Spleen (tissue), 7 donors: ENCODE measurements around the gene GCFC2.

Source experiments
- POLR2AphosphoS5 ChIP-seq, 3 donors: sonication (generic); formaldehyde crosslinking; IDR thresholded peaks; one replicate each; pipeline ENCODE4 v1.5.1; 2017; ENCODE audit warnings: antibody characterized with exemption in 3 of 3
- TF ChIP-seq, protein P1 (sequence below), 11 experiments: fragments of 200-600 bp in 7 of 11; fragments of 450-650 bp in 4 of 11; sonication (generic) in 4 of 11; IDR thresholded peaks in 8 of 11; conservative IDR thresholded peaks in 3 of 11; 1 replicate in 7 of 11; 2 replicates in 4 of 11; pipeline versions ENCODE4 v1.4.0 to v1.8.0; 2016 to 2021; ENCODE audit warnings: antibody characterized with exemption in 11 of 11, inconsistent platforms in 4 of 11, mild to moderate bottlenecking in 1 of 11
- donor health status: DM: no; HTN: no; CAD: no; lungs with moderate emphysema.
- donor health status: DM: no; HTN: no; CAD: no.
- donor health status: DM: no; HTN: no; CAD: no.

DNA sequence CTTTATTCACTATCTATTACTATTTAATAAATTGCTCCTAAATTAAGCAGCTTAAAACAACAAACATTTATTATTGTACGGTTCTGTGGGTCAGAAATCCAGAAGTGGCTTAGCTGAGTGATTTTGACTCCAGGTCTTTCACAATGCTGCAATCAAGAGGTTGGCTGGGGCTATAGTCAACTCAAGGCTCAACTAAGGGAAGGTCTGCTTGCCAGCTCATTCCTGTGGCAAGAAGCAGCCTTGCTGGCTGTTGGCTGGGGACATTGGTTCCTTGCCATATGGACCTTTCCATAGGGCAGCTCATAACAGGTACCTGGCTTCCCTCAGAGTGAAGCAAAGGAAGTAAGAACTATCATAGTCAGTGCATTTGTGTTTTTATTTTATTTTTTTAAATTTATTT, 69.1 kb downstream of the GCFC2 start:
- TF ChIP-seq, protein P1, sequence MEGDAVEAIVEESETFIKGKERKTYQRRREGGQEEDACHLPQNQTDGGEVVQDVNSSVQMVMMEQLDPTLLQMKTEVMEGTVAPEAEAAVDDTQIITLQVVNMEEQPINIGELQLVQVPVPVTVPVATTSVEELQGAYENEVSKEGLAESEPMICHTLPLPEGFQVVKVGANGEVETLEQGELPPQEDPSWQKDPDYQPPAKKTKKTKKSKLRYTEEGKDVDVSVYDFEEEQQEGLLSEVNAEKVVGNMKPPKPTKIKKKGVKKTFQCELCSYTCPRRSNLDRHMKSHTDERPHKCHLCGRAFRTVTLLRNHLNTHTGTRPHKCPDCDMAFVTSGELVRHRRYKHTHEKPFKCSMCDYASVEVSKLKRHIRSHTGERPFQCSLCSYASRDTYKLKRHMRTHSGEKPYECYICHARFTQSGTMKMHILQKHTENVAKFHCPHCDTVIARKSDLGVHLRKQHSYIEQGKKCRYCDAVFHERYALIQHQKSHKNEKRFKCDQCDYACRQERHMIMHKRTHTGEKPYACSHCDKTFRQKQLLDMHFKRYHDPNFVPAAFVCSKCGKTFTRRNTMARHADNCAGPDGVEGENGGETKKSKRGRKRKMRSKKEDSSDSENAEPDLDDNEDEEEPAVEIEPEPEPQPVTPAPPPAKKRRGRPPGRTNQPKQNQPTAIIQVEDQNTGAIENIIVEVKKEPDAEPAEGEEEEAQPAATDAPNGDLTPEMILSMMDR (IDR thresholded peaks at IDR 0.05 in 8 of 11, conservative IDR thresholded peaks at IDR 0.05 in 3 of 11): no peak
- no peak for TF ChIP-seq POLR2AphosphoS5 (IDR thresholded peaks at IDR 0.05)
